Testis (tissue), 3 donors: ENCODE data around the gene UGGT2. TPM values are rescaled to one million over a fixed set of nuclear protein-coding genes. Genes with fewer than 3 reads are reported as not detected.

Experiments used
- DNase-seq: peaks from one replicate; pipeline ENCODE4 v3.0.0-alpha.2; 2019
- H3K27ac ChIP-seq, 2 donors: fragments of 200-600 bp; sonication (generic); one replicate each; pipeline ENCODE4 v1.5.1; 2019
- H3K27me3 ChIP-seq: fragments of 200-600 bp; sonication (generic); one replicate; pipeline ENCODE4 v1.5.1; 2019
- H3K36me3 ChIP-seq: fragments of 200-600 bp; sonication (generic); one replicate; pipeline ENCODE4 v1.5.1; 2017; ENCODE audit warnings: low read depth; ENCODE audit errors: missing control alignments
- H3K4me1 ChIP-seq: fragments of 200-600 bp; sonication (generic); one replicate; pipeline ENCODE4 v1.5.1; 2019
- H3K4me3 ChIP-seq, 2 donors: fragments of 200-600 bp; sonication (generic); one replicate each; pipeline ENCODE4 v1.5.1; 2017 to 2019
- H3K9me3 ChIP-seq: fragments of 200-600 bp; sonication (generic); one replicate; pipeline ENCODE4 v1.5.1; 2017
- CTCF ChIP-seq, 3 experiments: fragments of 450-650 bp in 2 of 3; fragments of 200-600 bp in 1 of 3; sonication (generic) in 1 of 3; IDR thresholded peaks; one replicate each; pipeline ENCODE4 v1.5.1; 2016 to 2019; ENCODE audit warnings: antibody characterized with exemption in 3 of 3, mild to moderate bottlenecking in 2 of 3, moderate library complexity in 1 of 3
- POLR2A ChIP-seq: fragments of 450-650 bp; IDR thresholded peaks from one replicate; pipeline ENCODE4 v1.6.1; 2017; ENCODE audit warnings: antibody characterized with exemption, mild to moderate bottlenecking, moderate library complexity
- WGBS, 2 donors: methylation state at CpG; one replicate each; pipeline ENCODE4 v1.1.5; 2018; 5-methylcytosine and 5-hydroxymethylcytosine counted together
- intact Hi-C: fragments of 100-400 bp; cut with DNase I; formaldehyde crosslinking; loops from one replicate; pipeline ENCODE4 v1.15.1; 2023; ENCODE audit warnings: low total_unique reads
- polyA plus RNA-seq: library from polyadenylated mRNA; stranded (reverse); fragments of 350-450 nt; fragmentation: Illumina TruSeq; extraction: RNeasy Lipid Tissue Mini Kit (QIAGEN cat#74804); gene quantifications from one replicate; pipeline ENCODE4 v1.2.3, GENCODE V29; 2014; ENCODE audit warnings: low read depth, low replicate concordance; ENCODE audit not compliant: insufficient read depth
- total RNA-seq, 2 donors: library from RNA; depleted of rRNA; stranded (reverse); fragments of >200 nt; gene quantifications; one replicate each; pipeline ENCODE4 v1.2.3, GENCODE V29; 2016

UGGT2 gene
- total and polyA plus RNA-seq, 3 donors from 2014 or later, result 24.6 to 62.6 (median 55.8) TPM

- Histone ChIP-seq H3K9me3 (no peaks in the 10 kb centered on the region), H3K4me1 (no peaks in the 10 kb centered on the region), H3K36me3 (no peaks in the 10 kb centered on the region), H3K4me3 (no peak overlapping the region), H3K27ac (no peak overlapping the region), H3K27me3 (no peaks in the 10 kb centered on the region)
- WGBS, 2 donors, result 93% methylated on average over 2 of the region's 2 CpGs
- DNase-seq, result no peak
- no peak for TF ChIP-seq POLR2A
- intact Hi-C loops, result no loop called here
Observed at GRCh38 chr13:95970878-95971277, 82.3 kb downstream of the UGGT2 start.

- Histone ChIP-seq H3K27ac (no peak overlapping the region), H3K4me3 (no peak overlapping the region), H3K4me1 (no peaks in the 10 kb centered on the region), H3K27me3 (no peaks in the 10 kb centered on the region), H3K9me3 (no peaks in the 10 kb centered on the region), H3K36me3 (no peaks in the 10 kb centered on the region)
- no peak for DNase-seq
- WGBS, 2 donors, result 77 to 82% methylated on average over 2 of the region's 2 CpGs
- intact Hi-C loops, result no loop called here
- TF ChIP-seq POLR2A (no peak), CTCF (IDR thresholded peaks at IDR 0.05) (no peak)
Observed at GRCh38 chr13:95968906-95969305, 84.3 kb downstream of the UGGT2 start.

GRCh38 chr13:95957331-95957730, 95.9 kb downstream of the UGGT2 start:
- no peaks in the 10 kb centered on the region for H3K36me3 ChIP-seq
- DNase-seq, result peak; percentile 30
- 50 to 51% methylated on average over 2 of the region's 2 CpGs for whole genome bisulfite sequencing, 2 donors

GRCh38 chr13:95956589-95957148, 96.5 kb downstream of the UGGT2 start:
- Histone ChIP-seq H3K27ac (no peak overlapping the region), H3K36me3 (no peaks in the 10 kb centered on the region), H3K4me3 (no peak overlapping the region), H3K9me3 (no peaks in the 10 kb centered on the region), H3K27me3 (no peaks in the 10 kb centered on the region), H3K4me1 (no peaks in the 10 kb centered on the region)
- no peak for DNase-seq
- TF ChIP-seq CTCF (IDR thresholded peaks at IDR 0.05) (no peak), POLR2A (no peak)
- intact Hi-C loops, result no loop called here

More at GRCh38 chr13:95957331-95957730, 95.9 kb downstream of the UGGT2 start:
- H3K27me3 ChIP-seq, result no peaks in the 10 kb centered on the region
- no peak overlapping the region for H3K27ac ChIP-seq
- TF ChIP-seq CTCF (IDR thresholded peaks at IDR 0.05), result no peak
- no peak for TF ChIP-seq POLR2A
- intact Hi-C loops, result no loop called here
- no peaks in the 10 kb centered on the region for H3K9me3 ChIP-seq
- no peaks in the 10 kb centered on the region for H3K4me1 ChIP-seq
- no peak overlapping the region for H3K4me3 ChIP-seq

GRCh38 chr13:95955719-95956118, 97.5 kb downstream of the UGGT2 start:
- intact Hi-C loops, result no loop called here
- 94 to 95% methylated on average over 3 of the region's 3 CpGs for WGBS, 2 donors
- H3K36me3 ChIP-seq, result no peaks in the 10 kb centered on the region

More at GRCh38 chr13:95955719-95956118, 97.5 kb downstream of the UGGT2 start:
- Histone ChIP-seq H3K9me3 (no peaks in the 10 kb centered on the region), H3K27me3 (no peaks in the 10 kb centered on the region), H3K27ac (no peak overlapping the region), H3K4me3 (no peak overlapping the region), H3K4me1 (no peaks in the 10 kb centered on the region)
- DNase-seq, result no peak
- TF ChIP-seq POLR2A (no peak), CTCF (IDR thresholded peaks at IDR 0.05) (no peak)
